Right ventricle myocardium superior (tissue), 1 donor: Measurements from ENCODE around the gene NEIL1. TPM values are rescaled to one million over a fixed set of nuclear protein-coding genes. Genes with fewer than 3 reads are reported as not detected.
"Not testable (repeated sequence)": the region's sequence is repeated elsewhere in the genome, so short reads cannot be mapped to it uniquely, and the experiment has no call there.

Experiments used
- ATAC-seq: fragments of 200-7000 bp; cut with Tn5 transposase; one replicate; pipeline ENCODE4 v1.9.1; 2020; ENCODE audit warnings: mild to moderate bottlenecking; ENCODE audit not compliant: poor library complexity
- DNase-seq: peaks from one replicate; pipeline ENCODE4 v3.0.0-alpha.2; 2020
- intact Hi-C: fragments of 100-400 bp; cut with DNase I; formaldehyde crosslinking; loops from one replicate; pipeline ENCODE4 v1.11.2; 2022
- total RNA-seq: library from RNA; stranded (reverse); fragmentation: NEBNext Ultra II Directional; extraction: Animal tissue kit (Norgen Biotek cat#: 25700); gene quantifications from one replicate; pipeline ENCODE4 v1.2.1, GENCODE V29; 2021
- donor health status: DM: no; HTN: yes; CAD: no; lungs with severe emphysema.

NEIL1 gene
- total RNA-seq, 1 donor from 2014 or later, result 9.7 TPM

DNA sequence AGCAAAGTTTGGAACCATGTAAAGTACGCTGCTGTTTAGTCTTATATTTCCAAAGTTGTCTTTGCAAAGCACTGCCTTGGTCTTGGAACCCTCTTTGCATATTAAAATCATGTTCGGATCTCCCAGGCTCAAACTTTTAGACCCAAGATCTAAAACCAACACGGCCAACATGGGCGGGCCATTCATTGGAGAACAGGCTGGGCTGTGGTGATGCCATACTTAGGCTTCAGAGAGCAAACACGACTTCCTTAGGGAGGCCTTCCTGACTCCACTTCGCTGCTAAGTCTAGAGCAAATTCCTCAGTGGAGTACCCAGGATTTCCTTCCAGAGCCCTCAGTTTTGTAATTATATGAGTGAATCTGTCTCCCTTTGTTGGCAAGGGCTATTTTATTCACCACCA is 18.0 kb downstream of the NEIL1 start:
- intact Hi-C loops, result loop anchor here (10.0 kb wide), 1 partner anchor 320 kb away; no protein-coding TSS in a partner anchor
- ATAC-seq, result no peak
- DNase-seq, result no peak

DNA sequence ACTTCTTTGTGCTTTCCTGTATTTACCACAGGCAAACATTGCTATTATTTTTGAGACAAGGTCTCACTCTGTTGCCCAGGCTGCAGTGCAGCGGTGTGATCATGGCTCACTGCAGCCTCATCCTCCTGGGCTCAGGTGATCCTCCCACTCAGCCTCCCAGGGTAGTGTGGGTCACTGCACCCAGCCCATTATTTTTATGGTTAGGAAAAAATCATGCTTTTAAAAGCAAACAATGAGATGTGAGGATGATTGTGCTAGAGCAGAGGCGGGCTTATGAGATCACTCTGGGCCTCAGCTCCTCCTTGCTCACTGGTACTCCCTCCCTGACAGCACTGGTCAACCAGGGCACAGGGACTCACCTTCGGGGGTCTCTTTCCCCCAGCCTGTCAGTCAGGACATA is 19.3 kb downstream of the NEIL1 start:
- DNase-seq, result no peak
- intact Hi-C loops, result loop anchor here (10.0 kb wide), 1 partner anchor 319 kb away; no protein-coding TSS in a partner anchor
- no peak for ATAC-seq

DNA sequence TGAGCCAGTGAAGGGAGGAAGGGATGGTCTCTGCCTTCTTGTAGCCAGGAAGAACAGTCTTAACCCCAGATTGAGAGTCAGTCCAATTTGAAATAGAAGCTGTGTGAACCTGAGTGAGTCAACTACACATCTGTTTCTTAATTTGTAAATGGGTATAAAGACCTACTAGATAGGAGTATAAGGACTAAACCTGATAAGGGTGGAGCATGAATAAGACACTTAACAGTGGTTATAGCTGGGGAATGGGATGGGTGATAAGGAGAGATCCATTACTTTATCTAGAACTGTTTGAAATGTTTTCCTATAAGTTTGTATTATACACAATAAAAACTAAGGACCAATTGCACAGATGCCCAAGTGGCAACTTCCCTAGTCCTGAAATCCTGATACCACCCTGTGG is 20.2 kb downstream of the NEIL1 start:
- DNase-seq (no peak), ATAC-seq (no peak)
- intact Hi-C loops, result loop anchor here (10.0 kb wide), 1 partner anchor 318 kb away; no protein-coding TSS in a partner anchor

DNA sequence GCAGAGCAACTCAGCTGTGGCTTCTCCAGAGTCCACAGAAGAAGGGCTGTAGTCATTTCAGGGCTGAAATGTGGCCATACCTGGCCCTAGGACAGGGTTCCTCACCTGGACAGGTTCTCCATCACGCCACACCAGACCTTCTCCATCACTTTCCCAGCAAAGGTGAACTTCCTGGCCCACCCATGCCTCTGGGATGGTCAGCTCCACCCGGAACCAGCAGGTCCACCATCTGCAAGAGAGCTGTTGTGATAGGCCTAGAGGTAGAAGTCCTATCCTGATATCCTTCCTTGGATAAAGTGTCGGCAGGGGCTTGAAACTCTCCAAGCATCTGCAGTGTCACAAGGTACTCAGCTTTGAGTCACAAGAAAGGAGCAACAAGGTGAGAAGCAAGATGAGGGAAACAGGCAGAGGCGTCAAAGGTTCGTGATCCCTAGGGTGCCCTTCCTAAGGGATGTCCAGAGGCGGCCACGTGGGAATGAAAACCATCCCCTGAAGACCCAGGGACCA is 20.6 kb downstream of the NEIL1 start:
- ATAC-seq (no peak), DNase-seq (no peak)
- intact Hi-C loops, result loop anchor here (10.0 kb wide), 1 partner anchor 317 kb away; no protein-coding TSS in a partner anchor

DNA sequence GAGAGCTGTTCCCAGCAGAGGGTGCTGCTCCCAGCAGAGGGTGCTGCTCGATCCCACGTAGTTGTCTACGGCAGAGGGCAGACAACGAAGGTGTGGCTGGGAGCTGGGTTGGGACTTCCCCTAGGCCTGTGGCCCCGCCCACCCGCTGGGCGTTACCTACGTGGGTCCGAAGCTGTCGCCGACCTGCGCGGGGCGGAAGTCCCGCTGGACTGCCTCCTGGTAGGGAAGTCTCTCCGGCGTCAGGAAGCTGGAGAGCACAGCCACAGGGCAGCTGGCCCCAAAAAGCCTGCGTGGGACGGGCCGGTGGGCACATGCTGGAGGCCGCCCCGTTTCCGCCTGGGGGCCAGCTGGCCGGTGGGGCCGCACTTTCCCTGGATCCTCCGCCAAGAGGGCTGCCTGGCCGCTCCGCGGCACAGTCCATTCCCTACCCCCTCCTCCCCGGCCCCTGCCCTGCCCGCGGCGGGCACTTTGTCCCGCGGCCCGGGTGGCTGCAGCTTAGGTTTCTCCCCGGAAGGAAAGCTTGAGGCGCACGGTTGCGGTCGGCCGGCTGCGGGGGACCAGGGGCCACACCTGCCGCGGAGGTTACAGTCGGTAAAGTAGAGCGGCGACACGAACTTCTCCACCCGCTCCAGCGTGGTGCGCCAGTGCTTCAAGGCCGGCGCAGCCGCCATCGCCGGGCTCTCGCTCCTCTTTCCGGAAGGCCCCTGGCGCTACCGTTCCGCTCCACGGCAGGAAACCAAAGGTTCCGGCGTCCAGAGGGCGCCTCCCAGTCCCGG is 21.3 kb downstream of the NEIL1 start, which contains the start of gene MAN2C1:
Gene MAN2C1, minus strand, starts transcription at position 695 of the 776 bp plus-strand sequence. Its CDS starts 24 bp downstream, at position 671.
- peak; percentile 97 for DNase-seq
- ATAC-seq, result peak; percentile 97
- intact Hi-C loops, result loop anchor here (10.0 kb wide), 1 partner anchor 317 kb away; no protein-coding TSS in a partner anchor

DNA sequence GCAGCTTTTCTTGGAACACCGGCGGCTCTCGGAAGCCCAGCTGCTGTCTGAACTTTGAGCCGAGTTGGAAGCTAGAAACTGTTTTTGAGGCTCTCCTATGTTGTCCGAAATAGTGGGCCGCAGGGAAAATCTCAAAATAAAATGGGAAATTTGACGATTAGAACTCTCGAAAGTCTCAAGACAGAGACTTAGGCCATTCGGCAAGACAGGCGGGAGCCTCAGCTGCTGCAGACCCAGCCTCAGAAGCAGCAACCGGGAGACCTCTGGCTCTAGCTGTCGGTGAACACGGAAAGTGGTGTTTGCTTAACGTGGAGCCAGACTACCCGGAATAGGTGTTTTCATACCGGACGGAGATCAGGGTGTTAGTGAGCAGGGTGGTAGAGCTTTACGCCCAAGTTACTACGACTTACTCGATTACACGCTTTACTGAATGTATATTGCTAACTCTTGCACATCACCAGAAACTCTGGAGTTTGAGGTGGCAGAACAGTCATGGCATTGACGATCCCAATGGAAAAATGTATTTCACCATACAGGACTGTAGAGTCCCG is 21.9 kb downstream of the NEIL1 start:
- ATAC-seq (peak; percentile 5), DNase-seq (no peak)
- intact Hi-C loops, result loop anchor here (10.0 kb wide), 1 partner anchor 316 kb away; no protein-coding TSS in a partner anchor

DNA sequence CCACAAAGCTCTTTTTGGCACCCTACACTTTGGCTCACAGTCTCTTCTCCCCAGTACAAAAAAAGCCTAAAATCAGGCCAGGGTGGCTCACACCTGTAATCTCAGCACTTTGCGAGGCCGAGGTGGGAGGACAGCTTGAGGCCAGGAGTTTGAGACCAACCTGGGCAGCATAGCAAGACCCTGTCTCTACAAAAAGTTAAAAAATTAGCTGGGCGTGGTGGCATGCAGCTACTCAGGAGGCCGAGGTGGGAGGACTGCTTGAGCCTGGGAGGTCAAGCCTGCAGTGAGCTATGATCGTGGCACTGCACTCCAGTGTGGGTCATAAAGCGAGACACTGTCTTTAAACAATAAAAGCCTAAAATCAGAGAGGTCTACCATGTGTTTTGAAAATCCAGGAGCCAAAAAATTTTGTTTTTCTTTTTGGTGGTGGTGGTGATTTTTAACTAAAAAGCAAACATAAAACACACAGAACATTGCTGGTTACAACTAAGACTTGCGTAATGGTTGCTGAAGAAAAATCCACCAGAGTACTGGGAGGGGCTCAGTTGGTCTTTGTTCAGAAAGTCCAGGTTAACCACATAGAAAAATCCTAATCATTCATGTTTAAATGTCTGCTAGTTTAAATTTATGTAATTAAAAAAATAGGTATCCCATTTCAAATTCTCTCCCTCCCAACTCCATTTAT is 23.2 kb downstream of the NEIL1 start:
- no peak for ATAC-seq
- intact Hi-C loops, result loop anchor here (5.0 to 10.0 kb wide), 2 partner anchors 42 to 315 kb away; no protein-coding TSS in a partner anchor
- DNase-seq, result no peak

DNA sequence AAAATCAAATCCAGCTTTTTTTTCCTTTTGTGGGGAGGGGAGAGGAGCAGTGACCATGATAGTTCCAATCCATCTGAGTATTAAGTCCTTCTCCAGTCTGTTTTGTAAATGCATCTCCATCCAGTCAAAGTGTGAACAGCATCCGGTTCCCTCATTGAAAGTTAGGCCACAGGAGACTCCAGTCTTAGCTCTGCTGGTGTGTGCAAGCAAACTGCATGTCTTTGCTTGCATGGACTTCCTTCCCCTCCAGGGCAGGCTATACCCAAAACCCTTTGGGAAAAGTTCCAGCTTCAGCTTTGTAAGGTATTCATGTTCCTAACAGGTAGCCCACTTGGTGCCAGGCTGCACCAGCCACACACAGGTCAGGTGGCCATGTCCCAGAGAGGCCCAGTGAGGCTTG is 24.6 kb downstream of the NEIL1 start:
- no peak for DNase-seq
- no peak for ATAC-seq
- intact Hi-C loops, result loop anchor here (5.0 kb wide), 1 partner anchor 41 kb away; no protein-coding TSS in a partner anchor

DNA sequence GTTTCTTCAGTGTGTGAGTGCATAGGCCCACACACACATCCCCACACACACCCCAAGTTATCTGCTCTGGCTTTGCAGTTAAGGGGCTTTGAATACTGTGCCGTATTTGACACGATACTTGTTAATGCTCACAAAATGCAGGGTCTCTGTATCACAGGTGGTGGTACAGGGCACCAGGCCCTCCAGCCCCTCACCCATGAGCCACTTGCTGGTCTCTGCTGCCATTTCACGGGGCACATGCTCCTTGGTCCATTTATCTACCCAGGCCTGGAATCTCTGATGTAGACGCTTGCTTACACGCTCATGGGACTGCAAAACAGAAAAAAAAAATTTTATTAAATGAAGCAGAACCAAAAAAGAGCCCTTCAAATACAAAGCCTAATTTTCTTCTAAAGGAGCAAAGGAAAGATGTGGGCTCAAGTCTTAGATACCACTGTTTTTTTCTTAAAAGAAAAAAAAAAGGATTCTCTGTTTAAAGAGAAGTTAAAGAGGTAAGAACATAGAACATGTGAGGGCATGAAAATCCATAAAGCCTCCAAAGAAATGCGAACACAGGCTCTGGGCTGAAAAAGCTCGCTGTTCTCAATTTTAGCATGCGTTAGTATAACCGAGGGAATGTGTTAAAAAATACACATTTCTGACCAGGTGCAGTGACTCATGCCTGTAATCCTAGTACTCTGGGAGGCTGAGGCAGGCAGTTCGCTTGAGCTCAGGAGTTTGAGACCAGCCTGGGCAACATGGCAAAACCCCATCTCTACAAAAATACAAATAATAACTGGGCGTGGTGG is 25.3 kb downstream of the NEIL1 start:
- no peak for DNase-seq
- no peak for ATAC-seq
- intact Hi-C loops, result loop anchor here (5.0 kb wide), 1 partner anchor 40 kb away; no protein-coding TSS in a partner anchor

DNA sequence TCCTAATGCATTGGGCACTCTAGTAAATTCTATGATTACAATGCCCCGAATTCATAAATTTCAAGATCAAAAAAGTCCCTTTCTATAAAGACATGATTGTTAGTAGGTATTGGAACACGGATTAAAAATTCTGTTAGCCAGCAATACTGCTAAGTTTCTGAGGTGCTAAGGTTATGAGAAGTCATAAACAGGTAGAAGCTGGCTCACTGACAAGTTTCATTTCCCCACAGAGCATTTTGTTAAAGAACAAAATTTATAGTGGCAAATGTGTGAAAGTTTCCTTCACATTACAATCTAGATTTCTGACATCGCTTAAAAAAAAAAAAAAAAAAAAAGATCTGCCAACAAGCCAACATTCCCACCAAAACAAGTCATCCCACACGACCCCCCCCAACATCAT is 33.9 kb downstream of the NEIL1 start:
- no peak for ATAC-seq
- intact Hi-C loops, result no loop called here
- DNase-seq, result no peak

DNA sequence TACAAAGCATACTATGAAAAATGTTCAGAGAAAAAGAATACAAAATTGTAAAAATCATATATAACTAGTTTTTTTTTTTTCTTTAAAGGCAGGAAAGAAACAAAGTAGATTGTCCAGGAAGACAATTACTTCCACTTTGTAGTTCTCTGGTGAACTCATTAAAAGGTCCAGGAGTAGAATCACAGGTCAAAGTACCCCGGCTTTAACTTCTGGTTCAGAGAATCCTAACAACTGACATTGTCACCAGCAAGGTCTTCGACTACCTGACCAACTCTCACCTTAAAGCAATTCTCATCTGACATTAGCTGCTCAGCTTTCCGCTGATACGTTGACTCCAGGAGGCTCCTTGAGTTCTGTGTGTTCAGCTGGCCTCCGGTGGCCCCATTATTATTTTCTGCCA is 37.1 kb downstream of the NEIL1 start:
- DNase-seq, intact Hi-C loops, ATAC-seq: not testable (repeated sequence)

DNA sequence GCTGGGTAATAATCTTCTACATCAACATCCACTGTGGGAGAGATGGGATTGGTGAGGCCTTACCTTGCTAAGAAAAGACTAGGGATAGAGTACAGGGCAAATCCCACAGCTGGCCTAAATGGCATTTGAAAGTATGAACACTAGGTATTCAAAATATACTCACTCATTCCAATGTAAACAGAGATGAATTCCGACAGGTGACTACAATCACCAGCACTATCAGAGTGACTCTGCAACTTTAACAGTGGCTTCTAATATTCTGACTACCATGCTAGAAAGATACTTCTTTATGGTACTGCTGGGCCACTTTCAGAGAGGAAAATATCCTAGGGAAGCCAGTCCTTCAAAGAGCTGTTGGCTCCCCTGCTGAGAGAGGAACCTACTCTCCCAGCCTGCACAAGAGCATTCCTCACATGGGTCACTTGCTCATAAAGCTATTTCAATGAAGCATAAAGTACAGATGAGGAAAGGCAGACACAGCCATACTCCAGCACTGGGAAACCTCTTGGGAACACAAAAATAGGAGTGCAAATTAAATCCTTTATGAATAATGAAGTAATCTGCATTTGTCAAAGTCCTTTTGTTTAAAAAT is 43.0 kb downstream of the NEIL1 start:
- intact Hi-C loops, result no loop called here
- ATAC-seq, result no peak

DNA sequence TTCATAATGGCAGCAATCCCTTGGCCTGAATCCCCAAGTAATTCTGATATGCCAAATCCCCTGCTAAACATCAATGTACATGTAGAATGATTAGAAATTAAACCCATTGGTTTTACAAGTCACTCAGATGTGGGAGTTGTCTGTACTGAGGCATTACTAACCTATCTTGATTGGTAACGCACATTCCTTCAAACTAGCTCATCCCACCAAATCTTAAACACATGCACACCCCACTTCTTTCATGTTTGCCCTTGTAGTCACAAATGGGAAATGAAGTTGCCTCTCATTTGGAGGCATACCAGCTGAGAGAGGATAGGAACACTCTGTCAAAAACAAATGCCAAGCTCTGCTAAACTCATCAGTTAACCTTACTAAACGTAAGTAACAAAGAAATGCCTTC is 50.7 kb downstream of the NEIL1 start:
- intact Hi-C loops, result no loop called here
- no peak for ATAC-seq
- no peak for DNase-seq

More for the DNA sequence above, 43.0 kb downstream of the NEIL1 start:
- DNase-seq, result no peak

DNA sequence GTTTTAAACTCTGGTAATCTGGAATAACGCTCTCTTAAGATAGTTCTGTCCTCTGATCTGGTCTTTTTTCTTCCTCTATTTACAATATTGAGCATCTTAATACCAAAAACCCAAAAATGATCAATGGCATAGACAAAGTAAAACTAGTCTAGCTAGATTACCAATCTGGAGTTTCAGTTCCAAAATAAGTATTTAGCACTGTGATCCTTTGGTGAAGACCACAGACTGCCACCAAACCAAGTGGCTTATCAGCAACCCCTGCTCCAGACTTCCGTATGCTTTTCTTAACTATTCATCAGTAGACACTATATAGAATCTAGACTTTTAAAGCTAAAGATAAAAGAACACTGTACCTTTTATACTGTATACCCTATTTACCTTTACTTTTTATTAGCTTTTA is 57.1 kb downstream of the NEIL1 start:
- DNase-seq (no peak), ATAC-seq (no peak)
- intact Hi-C loops, result no loop called here
